Kidney epithelial cell (primary cell): ENCODE data around the gene U2AF1L4. TPM values are rescaled to one million over a fixed set of nuclear protein-coding genes. Genes with fewer than 3 reads are reported as not detected.
A peak's percentile ranks its signal among the peaks of the same experiment; 100 is the strongest.
"Not testable (repeated sequence)": the region's sequence is repeated elsewhere in the genome, so short reads cannot be mapped to it uniquely, and the experiment has no call there.

Experiments
- DNase-seq: peaks from one replicate; pipeline ENCODE4 v3.0.0-alpha.2; 2010; ENCODE audit warnings: low read depth
- H3K27me3 ChIP-seq: 2 replicates; pipeline ENCODE4 v1.6.0; 2011; ENCODE audit warnings: low read length; ENCODE audit not compliant: control insufficient read depth, insufficient read depth
- H3K36me3 ChIP-seq: 2 replicates; pipeline ENCODE4 v1.5.1; 2011; ENCODE audit warnings: low read length; ENCODE audit not compliant: control insufficient read depth, insufficient read depth
- H3K4me3 ChIP-seq: 2 replicates; pipeline ENCODE4 v1.5.1; 2011; ENCODE audit warnings: low read depth, mild to moderate bottlenecking, control low read depth, low read length
- total RNA-seq: library from RNA; depleted of rRNA; stranded (reverse); fragments of >200 nt; gene quantifications from 2 replicates; pipeline ENCODE4 v1.2.3, GENCODE V29; 2015
- TF ChIP-seq, protein P1 (sequence below): IDR thresholded peaks from 2 replicates; pipeline ENCODE4 v1.5.1; 2011; ENCODE audit warnings: mild to moderate bottlenecking, moderate library complexity, low read length, control low read depth, inconsistent platforms; ENCODE audit not compliant: insufficient read depth, poor library complexity, severe bottlenecking

Gene U2AF1L4
- total RNA-seq, 1 donor from 2014 or later: 15.5 TPM

DNA sequence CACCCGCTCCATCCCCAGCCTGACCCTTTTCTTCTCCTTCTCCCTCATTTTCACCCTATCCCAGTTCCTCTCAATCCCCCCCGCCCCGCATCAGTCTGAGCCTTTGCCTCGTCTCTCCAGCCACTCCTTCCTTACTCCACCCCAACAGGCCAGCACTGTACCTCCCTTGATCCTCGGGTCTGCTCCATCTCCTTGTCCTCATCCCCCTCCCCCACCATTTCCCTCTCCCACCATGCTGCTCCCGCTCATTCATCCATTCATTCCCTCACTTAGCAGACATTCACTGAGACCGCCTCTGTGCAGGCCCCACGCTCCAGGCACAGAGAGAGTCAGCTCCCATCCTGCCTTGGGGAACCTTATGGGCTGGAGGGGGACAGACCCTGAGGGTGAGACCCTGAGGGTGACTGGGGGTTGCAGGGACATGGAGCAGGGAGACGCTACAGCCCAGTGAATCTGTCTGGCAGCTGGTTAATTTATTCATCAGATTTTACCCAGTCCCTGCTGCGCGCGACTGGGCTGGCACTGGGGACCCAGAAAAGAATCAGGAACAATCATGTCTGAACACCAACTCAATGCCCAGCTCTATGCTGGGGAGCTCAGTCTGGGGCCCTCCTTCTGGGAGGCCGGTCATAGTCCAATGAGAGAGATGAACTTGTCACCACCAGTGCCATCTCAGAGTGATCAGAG, 31.0 kb upstream of the U2AF1L4 start:
- Histone ChIP-seq H3K36me3 (no peaks in the 10 kb centered on the region), H3K4me3 (peak overlapping the region; percentile 76), H3K27me3 (no peaks in the 10 kb centered on the region)
- DNase-seq: no peak
- TF ChIP-seq, protein P1, sequence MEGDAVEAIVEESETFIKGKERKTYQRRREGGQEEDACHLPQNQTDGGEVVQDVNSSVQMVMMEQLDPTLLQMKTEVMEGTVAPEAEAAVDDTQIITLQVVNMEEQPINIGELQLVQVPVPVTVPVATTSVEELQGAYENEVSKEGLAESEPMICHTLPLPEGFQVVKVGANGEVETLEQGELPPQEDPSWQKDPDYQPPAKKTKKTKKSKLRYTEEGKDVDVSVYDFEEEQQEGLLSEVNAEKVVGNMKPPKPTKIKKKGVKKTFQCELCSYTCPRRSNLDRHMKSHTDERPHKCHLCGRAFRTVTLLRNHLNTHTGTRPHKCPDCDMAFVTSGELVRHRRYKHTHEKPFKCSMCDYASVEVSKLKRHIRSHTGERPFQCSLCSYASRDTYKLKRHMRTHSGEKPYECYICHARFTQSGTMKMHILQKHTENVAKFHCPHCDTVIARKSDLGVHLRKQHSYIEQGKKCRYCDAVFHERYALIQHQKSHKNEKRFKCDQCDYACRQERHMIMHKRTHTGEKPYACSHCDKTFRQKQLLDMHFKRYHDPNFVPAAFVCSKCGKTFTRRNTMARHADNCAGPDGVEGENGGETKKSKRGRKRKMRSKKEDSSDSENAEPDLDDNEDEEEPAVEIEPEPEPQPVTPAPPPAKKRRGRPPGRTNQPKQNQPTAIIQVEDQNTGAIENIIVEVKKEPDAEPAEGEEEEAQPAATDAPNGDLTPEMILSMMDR: no peak

DNA sequence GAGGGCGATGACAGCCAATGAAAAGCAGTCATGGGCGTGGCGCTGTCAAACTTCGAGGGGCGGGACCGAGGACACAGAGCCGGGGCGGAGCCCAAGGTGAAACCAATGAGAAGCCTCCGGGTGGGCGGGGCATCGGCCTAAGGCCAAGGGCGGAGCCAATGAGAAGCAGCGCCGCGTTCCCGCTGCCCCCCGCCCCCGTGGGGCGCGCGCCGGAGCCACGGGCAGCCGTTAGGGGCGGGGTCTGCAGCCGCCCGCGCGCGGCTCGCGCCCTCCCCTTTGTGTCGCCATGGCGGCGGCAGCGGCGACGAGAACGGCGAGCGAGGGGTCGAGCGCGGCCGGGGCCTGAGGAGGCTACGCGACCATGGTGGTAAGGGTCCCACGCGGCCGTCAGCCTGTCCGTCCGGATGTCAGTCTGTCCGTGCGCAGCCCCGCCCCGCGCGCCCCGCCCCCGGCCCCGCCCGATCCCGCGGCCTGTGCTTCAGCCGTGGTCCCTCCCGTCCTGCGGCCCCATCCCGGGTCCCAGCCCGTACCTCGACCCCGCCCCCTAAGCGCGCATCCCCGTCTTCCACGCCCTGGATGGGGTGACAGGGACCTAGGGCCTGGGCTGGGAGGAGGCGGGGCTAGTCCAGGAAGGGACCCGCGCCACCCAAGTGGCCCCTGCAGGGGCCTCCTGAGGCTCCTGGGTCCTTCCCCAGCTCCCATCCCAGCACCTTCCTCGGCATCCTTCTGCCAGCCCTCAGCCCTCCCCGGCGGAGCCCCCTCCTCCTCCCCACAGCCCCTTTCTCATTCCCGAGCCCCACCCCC, 30.3 kb upstream of the U2AF1L4 start, which contains the start of gene ARHGAP33:
TSS of gene ARHGAP33 (plus strand) at position 267 of the 804 bp plus-strand sequence. CDS start at position 362, 95 bp downstream.
- no peaks in the 10 kb centered on the region for H3K27me3 ChIP-seq
- TF ChIP-seq, protein P1: no peak
- DNase-seq: peak; percentile 67
- no peaks in the 10 kb centered on the region for H3K36me3 ChIP-seq
- H3K4me3 ChIP-seq: peak within 1 kb of the TSS; percentile 76

DNA sequence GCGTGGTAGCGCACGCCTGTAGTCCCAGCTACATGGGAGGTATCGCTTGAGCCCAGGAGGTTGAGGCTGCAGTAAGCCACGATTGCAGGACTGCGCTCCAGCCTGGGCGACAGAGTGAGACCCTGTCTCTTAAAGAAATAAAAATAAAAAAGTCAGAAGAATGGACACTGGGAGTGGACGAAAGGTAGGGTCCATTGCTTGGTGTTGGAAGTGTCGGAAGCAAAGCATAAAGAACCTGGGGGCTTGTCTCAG, 29.8 kb upstream of the U2AF1L4 start:
- Histone ChIP-seq H3K27me3 (no peaks in the 10 kb centered on the region), H3K36me3 (no peaks in the 10 kb centered on the region), H3K4me3 (no peak overlapping the region)
- DNase-seq: no peak
- TF ChIP-seq, protein P1: no peak

DNA sequence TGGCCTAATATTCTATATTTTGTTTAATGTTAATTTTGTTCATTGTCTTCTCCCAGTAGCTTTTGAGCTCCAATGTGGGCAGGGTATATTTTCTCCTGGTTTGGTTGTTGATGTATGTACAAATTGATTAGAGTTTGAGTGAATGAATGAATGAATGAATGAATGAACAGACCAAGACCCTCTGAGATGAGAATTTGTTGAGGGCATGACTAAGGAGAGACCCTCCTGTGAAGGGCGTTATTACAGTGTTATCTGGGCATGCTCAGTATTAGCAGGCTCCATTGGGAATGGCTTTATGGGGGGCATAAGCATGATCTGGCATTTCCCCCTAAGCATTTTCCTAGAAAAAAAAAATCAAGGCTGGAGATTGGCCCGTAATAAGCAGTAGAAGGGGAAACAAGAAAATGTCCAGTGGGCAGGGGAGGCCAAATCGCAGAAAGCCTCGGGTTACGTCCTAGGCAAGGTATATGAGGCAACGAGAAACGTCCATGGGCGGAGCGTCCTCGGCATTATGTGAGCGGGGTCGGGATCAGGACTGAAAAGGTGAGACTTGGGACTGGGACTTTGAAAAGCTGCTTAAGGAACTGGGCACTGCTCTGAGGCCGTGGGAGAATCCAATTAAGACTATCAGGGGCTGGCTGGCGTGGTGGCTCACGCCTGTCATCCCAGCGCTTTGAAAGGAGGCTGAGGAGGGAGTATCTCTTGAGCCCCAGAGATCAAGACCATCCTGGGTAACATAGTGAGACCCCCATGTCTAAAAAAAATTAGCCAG, 29.2 kb upstream of the U2AF1L4 start:
- H3K36me3 ChIP-seq: no peaks in the 10 kb centered on the region

DNA sequence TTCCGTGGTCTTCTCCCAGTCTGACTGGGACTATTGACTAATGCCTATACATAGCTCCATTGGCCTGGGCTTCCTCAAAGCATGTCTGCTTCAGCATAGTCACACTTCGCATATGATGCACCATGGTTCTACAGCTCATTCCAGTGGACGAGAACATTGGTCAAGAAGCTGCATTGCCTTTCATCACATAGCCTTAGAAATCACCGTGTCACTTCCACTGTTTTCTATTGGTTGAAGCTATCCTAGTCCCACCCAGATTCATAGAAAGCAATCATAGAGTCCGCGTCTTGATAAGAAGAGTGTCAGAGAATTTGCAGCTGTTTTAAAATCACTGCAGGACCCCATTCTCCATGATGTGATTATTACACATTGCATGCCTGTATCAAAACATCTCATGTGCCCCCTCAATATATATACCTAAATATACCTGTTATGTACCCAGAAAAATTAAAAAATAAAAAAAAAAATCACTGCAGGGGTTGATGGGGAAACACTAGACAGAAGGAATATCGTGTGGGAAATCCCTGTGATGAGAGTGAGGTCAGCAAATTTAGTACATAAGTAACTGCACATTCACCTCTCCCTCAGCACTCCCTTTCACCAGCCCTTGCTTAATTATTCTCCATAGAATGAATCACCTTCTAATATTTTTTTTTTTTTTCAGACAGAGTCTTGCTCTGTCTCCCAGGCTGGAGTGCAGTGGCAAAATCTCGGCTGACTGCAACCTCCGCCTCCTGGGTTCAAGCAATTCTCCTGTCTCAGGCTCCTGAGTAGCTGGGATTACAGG, 28.0 kb upstream of the U2AF1L4 start:
- peak; percentile 47 for DNase-seq
- TF ChIP-seq, protein P1: no peak
- Histone ChIP-seq H3K4me3 (no peak overlapping the region), H3K27me3 (no peaks in the 10 kb centered on the region), H3K36me3 (no peaks in the 10 kb centered on the region)

More for the DNA sequence above, 29.2 kb upstream of the U2AF1L4 start:
- no peak for DNase-seq
- Histone ChIP-seq H3K4me3 (no peak overlapping the region), H3K27me3 (no peaks in the 10 kb centered on the region)
- TF ChIP-seq, protein P1: no peak

DNA sequence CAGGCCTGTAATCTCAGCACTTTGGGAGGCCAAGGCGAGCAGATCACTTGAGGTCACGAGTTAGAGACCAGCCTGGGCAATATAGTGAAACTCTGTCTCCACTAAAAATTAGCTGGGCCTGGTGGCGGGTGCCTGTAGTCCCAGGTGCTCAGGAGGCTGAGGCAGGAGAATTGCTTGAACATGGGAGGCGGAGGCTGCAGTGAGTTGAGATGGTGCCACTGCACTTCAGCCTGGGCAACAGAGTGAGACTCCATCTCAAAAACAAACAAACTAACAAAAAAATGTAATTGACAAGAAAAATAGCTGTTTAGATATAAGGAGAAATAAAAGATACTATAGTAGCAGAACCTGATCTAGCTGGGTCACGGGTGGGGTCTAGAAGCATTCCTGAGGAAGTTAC, 27.1 kb upstream of the U2AF1L4 start:
- not testable (repeated sequence) for DNase-seq, H3K27me3 ChIP-seq, H3K4me3 ChIP-seq, H3K36me3 ChIP-seq
